Progenitor cell of endocrine pancreas (in vitro differentiated cells): ENCODE data around the gene CBFA2T3. TPM values are rescaled to one million over a fixed set of nuclear protein-coding genes. Genes with fewer than 3 reads are reported as not detected.

Experiments used
- DNase-seq: peaks from one replicate; pipeline ENCODE4 v3.0.0; 2021; ENCODE audit warnings: low spot score; ENCODE audit not compliant: unreplicated experiment
- H3K27ac Mint-ChIP-seq: 2 replicates; pipeline ENCODE4 v1.8.0; 2021; ENCODE audit warnings: mild to moderate bottlenecking, moderate library complexity, mixed read lengths
- H3K27me3 Mint-ChIP-seq: 2 replicates; pipeline ENCODE4 v1.8.0; 2021; ENCODE audit warnings: mixed read lengths
- H3K36me3 Mint-ChIP-seq: 2 replicates; pipeline ENCODE4 v1.8.0; 2022; ENCODE audit warnings: mixed read lengths; ENCODE audit not compliant: insufficient read depth
- H3K4me1 Mint-ChIP-seq: 2 replicates; pipeline ENCODE4 v1.8.0; 2021; ENCODE audit warnings: low read depth, mixed read lengths
- H3K4me3 Mint-ChIP-seq: 2 replicates; pipeline ENCODE4 v1.8.0; 2021; ENCODE audit warnings: low read depth, mild to moderate bottlenecking, moderate library complexity, mixed read lengths
- H3K9me3 Mint-ChIP-seq: 2 replicates; pipeline ENCODE4 v1.8.0; 2021; ENCODE audit warnings: low read depth, mixed read lengths
- CTCF ChIP-seq: fragments of 200-600 bp; sonication (generic); IDR thresholded peaks from one replicate; pipeline ENCODE4 v1.5.0; 2021; ENCODE audit warnings: antibody characterized with exemption, mild to moderate bottlenecking; ENCODE audit not compliant: unreplicated experiment
- total RNA-seq: library from RNA; stranded (reverse); gene quantifications from 2 replicates; pipeline ENCODE4 v1.2.1, GENCODE V29; 2021

CBFA2T3 gene
- total RNA-seq, 1 donor from 2014 or later = 12.9 TPM

DNA sequence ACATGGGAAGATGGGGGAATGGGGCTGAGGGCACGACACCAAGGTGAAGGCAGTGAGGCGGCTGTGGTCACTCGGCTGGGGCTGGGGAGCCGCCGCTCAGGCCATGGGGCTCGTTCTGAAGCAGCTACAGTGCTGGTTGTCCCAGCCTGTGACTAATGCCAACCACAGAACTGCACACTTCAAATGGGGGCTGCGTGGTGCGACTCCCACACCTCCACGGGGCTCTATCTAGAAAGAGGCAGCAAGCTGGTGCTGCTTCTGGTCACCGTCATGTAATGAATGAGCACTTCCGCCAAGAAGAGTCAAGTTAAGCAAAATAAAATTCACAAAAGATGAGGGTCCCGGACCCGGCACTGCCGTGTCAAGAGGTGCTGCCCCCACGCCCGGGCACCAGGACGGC lies 140.2 kb downstream of the CBFA2T3 start:
- no peaks in the 10 kb centered on the region for H3K9me3 Mint-ChIP-seq
- H3K27ac Mint-ChIP-seq = no peak overlapping the region
- H3K4me1 Mint-ChIP-seq = no peaks in the 10 kb centered on the region
- H3K27me3 Mint-ChIP-seq = no peaks in the 10 kb centered on the region
- no peak for DNase-seq
- no peak for TF ChIP-seq CTCF
- H3K36me3 Mint-ChIP-seq = no peaks in the 10 kb centered on the region
- H3K4me3 Mint-ChIP-seq = no peak overlapping the region

- H3K27ac Mint-ChIP-seq = no peak overlapping the region
- H3K36me3 Mint-ChIP-seq = no peaks in the 10 kb centered on the region
- DNase-seq = no peak
- H3K9me3 Mint-ChIP-seq = no peaks in the 10 kb centered on the region
- no peak for TF ChIP-seq CTCF
- no peak overlapping the region for H3K4me3 Mint-ChIP-seq
- H3K27me3 Mint-ChIP-seq = no peaks in the 10 kb centered on the region
- H3K4me1 Mint-ChIP-seq = no peaks in the 10 kb centered on the region
Observed at GRCh38 chr16:88835818-88836217, 141.2 kb downstream of the CBFA2T3 start.

DNA sequence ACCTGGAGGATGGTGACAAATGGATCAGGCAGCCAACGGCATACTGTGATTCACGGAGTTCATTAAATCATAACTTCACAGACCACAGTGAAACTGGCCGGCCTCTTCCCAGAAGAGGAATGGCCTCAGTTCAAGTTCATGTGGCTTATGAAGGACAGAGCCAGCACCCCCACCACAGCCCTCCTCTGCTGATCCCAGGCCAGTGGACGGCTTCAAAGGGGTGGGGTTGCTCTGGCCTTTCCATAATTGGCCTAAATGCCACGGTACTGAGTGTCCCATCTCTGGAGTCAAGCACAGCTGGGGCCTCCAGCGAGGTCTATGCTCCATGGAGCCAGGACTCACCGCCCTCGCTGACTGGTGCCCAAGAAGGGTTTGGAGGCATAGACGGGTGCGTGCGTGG lies 141.6 kb downstream of the CBFA2T3 start:
- no peak for DNase-seq
- TF ChIP-seq CTCF = no peak
- H3K27ac Mint-ChIP-seq = no peak overlapping the region
- H3K27me3 Mint-ChIP-seq = no peaks in the 10 kb centered on the region
- H3K4me1 Mint-ChIP-seq = no peaks in the 10 kb centered on the region
- no peak overlapping the region for H3K4me3 Mint-ChIP-seq
- H3K9me3 Mint-ChIP-seq = no peaks in the 10 kb centered on the region
- H3K36me3 Mint-ChIP-seq = no peaks in the 10 kb centered on the region

- Mint-ChIP-seq H3K4me3 (no peak overlapping the region), H3K36me3 (no peaks in the 10 kb centered on the region), H3K27ac (no peak overlapping the region), H3K27me3 (no peaks in the 10 kb centered on the region), H3K4me1 (no peaks in the 10 kb centered on the region), H3K9me3 (no peaks in the 10 kb centered on the region)
- no peak for TF ChIP-seq CTCF
- DNase-seq = no peak
Observed at GRCh38 chr16:88834670-88835069, 142.3 kb downstream of the CBFA2T3 start.

DNA sequence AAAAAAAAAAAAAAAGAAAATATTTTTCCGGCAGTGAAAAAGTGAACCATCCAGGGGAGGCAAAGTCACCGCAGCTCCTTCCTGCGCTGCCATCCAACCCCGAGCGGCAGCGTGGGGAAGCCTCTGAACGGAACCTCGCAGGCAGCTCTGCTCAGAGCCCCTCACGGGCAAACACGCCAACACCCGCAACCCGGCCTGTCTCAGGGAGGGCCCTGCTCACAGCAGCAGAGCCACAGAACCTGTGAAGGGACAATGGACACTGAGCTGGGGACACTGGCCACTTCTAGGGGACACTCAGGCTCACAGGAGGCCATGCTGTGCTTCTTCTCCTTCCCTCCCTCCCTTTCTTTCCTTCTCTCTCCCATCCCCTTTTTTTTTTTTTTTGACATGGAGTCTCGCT lies 143.9 kb downstream of the CBFA2T3 start:
- no peak for DNase-seq
- Mint-ChIP-seq H3K27ac (no peak overlapping the region), H3K9me3 (no peaks in the 10 kb centered on the region), H3K4me3 (no peak overlapping the region), H3K36me3 (no peaks in the 10 kb centered on the region), H3K27me3 (no peaks in the 10 kb centered on the region), H3K4me1 (no peaks in the 10 kb centered on the region)
- no peak for TF ChIP-seq CTCF
